GM19023 (cell line): ENCODE measurements around the gene IGSF6.
"Not testable (repeated sequence)": the region's sequence is repeated elsewhere in the genome, so short reads cannot be mapped to it uniquely, and the experiment has no call there.

ENCODE experiments used
- ATAC-seq: cut with Tn5 transposase; IDR thresholded peaks from one replicate; pipeline ENCODE4 v1.9.1; 2021; ENCODE audit warnings: mild to moderate bottlenecking, moderate library complexity; ENCODE audit not compliant: unreplicated experiment

The IGSF6 gene

DNA sequence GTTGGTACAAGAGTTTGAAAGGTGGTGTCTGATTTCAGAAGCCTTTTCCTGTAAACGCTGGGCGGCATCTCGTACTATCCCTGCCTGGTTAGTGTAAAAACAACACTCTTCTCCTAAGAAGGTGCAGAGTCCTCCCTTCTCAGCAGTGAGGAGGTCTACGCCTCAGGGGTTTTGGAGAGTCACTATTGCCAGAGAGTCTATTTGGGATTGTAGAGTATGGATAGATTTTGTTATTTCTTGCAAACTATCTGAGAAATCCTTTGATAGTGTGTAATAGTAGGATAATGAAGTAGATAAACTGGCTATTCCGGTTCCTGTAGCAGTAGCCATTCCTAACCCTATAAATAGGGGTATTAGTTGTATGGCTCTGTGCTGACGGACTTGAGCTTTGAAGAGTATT, 21.5 kb downstream of the IGSF6 start:
- not testable (repeated sequence) for ATAC-seq

DNA sequence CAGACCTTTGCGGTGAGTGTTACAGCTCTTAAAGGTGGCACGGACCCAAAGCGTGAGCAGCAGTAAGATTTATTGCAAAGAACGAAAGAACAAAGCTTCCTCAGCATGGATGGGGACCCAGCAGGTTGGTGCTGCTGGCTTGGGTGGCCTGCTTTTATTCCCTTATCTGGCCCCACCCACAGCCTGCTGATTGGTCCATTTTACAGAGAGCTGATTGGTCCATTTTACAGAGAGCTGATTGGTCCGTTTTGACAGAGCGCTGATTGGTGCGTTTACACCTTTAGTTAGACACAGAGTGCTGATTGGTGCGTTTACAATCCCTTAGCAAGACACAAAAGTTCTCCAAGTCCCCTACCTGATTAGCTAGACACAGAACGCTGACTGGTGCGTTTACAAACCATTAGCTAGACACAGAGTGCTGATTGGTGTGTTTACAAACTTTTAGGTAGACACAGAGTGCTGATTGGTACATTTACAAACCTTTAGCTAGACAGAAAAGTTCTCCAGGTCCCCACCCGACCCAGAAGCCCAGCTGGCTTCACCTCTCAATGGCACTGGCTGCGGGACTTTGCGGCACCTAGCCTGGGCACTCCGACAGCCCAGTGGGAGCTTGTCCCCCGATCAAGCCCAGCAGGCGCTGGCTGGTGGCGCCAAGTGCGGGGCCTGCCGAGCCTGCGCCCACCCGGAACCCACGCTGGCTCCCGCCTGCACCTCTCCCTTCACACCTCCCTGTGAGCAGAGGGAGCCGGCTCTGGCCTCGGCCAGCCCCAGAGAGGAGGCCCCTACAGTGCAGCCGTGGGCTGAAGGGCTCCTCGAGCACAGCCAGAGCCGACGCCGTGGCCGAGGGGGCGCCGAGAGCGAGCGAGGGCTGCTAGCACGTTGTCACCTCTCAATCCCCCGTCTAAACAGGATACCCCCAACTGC, 22.5 kb downstream of the IGSF6 start:
- ATAC-seq: not testable (repeated sequence)

DNA sequence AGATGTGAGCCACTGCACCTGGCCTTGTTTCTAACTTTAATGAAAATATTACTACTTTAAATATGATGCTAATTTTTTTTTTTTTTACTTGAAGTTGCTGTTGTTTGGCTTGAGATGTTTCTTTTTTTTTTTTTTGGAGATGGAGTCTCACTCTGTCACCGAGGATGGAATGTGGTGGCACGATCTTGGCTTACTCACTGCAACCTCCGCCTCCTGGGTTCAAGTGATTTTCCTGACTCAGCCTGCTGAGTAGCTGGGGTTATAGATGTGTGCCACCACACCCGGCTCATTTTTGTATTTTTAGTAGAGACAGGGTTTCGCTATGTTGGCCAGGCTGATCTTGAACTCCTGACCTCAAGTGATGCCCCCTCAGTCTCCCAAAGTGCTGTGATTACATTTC, 23.6 kb downstream of the IGSF6 start:
- ATAC-seq: no peak

DNA sequence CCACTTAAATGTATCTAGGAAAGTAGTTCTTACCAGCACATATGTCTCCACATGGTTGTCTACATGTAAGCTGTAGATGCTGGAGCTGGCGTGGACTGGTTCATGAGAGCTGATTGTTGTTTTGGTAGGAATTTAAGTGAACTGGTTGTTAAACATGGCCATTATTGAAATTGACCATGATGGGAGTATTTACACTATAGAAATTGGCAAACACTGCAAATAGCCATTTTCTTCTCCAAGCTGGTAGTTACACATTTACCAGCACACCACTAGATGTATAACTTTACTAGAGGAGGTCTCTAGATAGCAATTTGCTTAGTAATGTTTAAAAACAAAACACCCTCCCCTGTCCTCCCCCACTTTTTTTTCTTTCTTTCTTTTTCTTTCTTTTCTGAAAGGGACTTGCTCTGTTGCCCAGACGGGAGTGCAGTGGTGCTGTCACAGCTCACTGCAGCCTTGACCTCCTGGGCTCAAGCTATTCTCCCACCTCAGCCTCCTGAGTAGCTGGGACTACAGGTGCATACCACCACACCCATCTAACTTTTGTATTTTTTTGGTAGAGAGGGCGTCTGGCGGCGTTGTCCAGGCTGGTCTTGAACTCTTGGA, 24.2 kb downstream of the IGSF6 start:
- no peak for ATAC-seq

DNA sequence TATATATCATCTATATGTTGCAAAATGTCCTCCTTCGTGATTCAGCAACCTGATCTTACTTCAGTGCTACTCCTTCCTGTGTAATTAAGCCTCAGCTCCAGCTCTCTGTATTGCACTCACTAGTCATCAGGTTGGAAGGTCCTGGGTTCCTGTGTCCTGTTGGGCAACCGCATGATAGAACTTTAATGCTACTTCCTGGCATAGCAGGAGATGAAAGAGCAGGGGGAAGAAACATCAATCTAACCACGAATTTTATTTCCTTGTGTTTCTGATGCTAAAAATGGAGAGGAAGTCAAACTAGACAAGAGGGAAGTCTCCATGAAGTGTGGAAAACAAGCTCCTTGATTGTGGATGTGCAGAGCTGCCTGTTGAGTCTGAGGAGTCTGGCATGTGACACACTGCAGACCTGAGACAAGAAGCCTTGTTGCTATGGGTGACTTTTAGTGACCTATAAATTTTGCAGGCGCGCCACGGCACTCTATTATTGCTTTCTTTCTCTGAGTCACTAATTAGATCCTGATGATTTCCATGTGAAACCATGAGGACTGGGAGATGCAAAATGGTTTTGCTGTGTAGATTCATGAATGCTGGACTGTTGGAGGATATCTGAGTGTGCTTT, 25.6 kb downstream of the IGSF6 start:
- no peak for ATAC-seq

DNA sequence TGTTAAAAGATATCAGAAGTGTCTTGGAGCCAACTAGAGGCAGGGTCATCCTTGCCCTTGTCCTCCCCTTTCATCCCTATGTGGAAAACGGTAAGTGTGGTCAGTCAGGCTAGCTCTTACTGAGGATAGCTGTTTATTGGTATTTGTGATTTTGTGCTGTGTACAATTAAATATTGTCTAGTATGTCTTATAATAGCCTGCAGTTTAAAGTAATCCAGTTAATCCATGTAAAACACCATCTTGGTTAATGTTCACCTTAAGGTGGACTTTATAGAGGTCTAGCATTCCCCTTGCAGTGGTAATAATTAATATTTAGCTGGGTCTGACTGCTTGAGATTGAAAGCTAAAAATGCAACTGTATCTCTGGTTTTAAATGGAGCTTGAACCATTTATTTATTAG, 27.4 kb downstream of the IGSF6 start:
- ATAC-seq: no peak

DNA sequence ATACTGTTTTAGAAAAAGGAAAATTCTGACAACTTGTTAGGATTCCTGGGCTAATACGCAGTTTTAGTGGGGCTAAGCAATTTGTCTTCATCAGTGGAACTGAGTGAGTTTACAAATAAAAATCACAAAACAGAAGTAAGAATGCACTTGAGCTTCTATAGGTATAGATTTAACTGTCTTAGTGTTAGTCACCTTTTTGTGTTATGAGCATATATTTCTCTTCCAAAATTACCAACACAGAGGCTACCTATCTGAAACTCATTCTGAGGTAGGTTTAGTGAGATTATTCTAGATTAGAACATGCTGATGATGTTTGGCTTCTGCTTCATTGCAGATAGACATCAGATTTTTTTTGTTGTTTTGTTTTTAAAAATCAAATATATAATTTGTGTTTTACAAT, 29.9 kb downstream of the IGSF6 start:
- no peak for ATAC-seq

DNA sequence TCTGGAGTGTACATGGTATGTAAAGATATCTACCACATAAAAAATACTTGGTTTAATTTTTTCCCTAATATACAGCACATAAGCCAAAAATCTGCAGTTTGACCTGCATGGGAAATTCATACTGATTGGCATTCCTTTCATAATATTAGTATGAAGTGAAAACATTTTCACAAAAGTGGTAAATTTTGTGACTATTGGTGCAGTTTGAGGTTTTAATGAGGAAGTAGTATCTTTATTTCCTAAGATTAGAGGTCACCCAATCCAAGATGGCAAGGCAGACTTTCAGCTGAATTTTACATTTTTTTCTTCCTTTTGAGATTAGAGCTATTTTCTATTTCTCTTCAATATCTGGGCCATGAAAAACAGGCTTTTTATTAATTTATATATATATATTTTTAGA, 31.8 kb downstream of the IGSF6 start:
- ATAC-seq: no peak

DNA sequence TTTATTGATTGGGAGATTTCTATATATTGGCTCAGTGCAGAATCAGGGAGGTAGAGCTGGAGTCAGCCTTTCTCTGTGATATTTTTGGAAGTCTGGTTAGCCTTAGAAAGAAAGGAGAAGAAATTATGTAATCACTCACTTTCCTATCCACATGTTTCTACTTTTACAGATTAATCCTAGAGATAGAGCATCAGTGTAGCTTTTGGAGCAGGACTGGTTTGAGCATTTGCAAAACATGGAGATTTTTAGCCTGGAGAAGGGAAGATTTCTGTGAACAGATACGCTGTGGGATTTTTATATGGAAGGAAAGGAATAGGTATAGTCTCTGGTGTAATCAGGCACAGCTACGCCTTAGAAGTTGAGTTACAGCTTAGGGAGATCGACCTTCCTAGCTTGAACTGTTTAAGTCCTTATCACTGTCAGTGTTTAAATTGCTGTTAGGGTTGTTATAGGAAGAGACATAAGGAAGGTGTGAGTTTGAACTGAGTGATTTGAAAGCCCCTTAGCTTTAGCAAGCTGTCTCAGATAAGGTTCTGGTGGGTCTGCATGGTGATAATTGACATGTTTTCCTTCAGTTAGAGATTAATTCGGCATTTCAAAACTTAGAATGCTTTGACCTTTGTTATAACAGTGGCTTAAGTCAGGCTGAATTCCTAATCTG, 32.5 kb downstream of the IGSF6 start:
- no peak for ATAC-seq

DNA sequence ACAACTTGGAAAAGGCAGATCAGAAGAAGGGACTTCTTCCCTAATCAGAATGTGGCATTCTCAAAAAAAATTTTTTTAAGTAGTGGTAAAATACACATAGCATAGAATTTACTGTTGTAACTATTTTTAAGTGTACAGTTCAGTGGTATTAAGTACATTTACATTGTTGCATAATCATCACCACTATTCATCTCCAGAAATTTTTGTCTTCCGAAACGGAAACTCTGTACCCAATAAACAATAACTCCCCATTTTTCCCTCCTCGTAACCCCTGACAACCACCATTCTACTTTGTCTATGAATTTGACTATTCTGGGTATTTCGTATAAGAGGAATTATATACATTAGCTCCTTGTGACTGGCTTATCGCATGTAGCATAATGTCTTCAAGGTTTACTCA, 34.1 kb downstream of the IGSF6 start:
- no peak for ATAC-seq

DNA sequence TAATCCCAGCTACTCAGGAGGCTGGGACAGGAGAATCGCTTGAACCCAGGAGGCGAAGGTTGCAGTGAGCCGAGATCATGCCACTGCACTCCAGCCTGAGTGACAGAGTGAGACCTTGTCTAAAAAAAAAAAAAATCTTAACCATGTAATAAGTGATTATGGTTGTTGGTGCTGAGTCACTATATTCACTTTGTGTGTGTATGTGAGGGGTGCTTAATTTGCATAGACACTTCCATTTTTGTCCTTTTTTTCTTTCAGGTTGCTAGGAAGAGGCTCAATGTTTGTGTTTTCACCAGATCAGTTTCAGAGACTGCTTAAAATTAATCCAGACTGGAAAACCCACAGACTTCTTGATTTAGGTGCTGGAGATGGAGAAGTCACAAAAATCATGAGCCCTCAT, 34.8 kb downstream of the IGSF6 start:
- ATAC-seq: no peak

DNA sequence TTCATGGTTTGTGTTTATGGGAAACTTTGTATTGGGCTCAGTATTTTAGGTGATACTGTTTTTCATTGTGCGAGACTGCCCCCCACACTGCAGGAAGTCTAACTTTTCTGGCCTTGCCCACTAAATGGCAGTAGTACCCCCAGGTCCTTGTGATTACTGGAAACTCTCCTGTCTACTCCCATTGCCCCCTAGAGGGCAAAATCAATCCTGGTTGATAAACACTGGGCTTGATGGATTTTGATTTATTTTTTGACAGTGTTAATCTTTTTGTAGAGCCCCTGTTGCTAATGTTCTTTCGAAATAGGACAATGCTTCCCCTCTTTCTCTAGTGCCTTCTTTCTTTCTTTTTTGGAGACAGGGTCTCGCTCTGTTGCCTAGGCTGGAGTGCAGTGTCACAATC, 37.5 kb downstream of the IGSF6 start:
- no peak for ATAC-seq

DNA sequence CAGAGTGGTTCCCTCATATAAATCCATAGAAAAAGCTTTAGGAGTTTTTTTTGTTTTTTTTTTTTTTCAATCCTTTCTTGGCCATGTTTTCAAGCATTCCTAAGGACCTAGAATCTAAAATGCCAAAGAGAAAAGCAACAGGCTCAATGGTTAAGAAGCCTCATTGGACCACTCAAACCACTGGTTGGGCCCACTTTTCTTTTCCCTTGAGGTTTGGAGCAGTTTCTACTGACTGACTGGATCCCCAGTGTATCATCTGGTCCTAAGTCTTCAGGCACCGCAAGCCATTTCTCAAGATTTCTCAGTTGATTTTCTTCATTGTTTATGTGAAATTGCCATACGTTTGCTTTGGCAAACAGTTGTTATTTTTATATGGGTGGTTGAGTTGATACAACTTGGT, 38.6 kb downstream of the IGSF6 start:
- ATAC-seq: no peak

DNA sequence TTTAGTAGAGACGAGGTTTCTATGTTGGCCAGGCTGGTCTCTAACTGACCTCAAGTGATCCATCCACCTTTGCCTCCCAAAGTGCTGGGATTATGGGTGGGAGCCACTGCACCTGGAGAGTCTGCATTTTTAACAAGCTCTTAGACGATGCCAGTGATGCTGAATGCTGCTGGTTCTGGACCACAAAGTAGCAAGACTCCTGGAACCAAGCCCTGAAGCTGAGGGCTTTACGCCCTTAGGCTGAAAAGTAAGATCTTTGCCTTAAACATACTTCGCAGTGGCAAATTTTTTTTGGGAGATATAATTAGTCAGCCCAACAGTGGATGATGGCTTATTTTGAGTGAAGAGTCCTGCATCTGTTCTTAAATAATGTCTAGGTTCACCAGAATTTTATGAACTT, 39.0 kb downstream of the IGSF6 start:
- no peak for ATAC-seq

DNA sequence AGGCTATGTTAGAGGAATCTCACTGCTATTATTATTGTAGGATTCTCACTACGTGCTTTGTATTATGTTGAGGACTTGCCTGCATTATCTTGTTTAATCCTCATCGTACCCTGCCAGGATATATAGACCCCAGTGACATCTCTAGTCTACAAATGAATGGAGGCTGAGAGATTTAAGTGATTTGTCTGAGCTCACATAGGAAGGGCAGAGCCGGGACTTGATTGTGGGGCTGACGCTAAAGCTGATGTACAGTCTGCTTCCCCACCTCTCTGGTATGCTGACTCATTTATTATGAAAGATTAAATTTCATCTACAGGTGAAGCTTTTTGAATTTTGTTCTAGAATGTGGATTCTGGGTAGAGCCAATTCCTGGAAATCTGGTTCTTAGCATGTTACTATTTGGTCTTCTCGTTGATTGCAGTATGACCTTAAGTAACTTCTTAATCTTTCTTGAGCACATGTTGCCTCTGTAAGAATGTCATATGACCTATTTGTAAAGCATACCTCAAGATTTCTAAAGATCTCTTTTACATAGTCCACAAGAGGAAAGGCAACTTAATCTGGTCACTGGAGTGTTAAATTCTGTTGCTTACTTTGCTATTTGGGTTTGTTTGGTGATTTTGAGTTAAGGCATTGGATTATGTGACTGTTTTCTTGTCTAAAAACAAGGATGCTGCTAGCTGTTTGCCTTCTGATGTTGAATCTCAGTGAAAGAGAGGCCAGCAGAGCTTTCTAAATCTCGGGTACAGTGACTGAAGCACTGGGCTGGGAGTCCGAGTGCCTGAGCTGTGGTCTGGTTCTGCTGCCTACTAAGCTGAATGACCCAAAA, 40.6 kb downstream of the IGSF6 start:
- ATAC-seq: no peak

DNA sequence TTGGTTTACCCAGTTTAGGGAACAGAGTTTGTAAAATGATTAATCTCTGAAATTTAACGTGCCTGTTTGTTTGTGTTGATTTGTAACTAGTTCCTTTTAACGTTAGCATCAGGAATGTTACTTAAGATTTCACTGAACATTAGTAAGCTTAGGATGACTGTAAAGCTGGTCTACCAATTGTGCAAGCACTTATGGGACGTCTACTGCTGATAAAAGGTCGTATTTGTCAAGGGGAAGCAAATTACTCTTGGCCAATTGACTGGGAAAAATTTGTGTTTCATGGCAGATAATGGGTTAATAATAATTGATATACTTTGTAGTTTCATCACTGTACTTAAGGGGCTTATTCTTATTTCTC, 41.2 kb downstream of the IGSF6 start:
- no peak for ATAC-seq

DNA sequence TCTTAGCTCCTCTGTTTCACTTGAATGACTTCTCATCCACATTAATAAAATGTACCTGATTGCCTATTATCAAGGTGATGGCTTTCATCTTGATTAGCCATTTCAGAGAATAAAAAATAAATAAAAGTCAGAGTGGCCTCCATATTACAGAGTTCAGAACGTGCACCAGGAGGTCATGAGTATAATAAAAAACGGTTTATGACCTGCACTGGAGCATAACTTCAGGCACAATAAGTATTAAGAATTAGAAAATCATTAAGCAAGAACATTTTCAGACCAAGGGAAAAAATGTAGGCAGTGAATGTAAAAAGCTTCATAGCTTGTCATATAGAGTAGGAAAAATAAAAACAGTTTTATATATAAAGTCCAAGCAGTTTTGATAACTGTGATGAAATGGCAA, 41.6 kb downstream of the IGSF6 start:
- no peak for ATAC-seq

DNA sequence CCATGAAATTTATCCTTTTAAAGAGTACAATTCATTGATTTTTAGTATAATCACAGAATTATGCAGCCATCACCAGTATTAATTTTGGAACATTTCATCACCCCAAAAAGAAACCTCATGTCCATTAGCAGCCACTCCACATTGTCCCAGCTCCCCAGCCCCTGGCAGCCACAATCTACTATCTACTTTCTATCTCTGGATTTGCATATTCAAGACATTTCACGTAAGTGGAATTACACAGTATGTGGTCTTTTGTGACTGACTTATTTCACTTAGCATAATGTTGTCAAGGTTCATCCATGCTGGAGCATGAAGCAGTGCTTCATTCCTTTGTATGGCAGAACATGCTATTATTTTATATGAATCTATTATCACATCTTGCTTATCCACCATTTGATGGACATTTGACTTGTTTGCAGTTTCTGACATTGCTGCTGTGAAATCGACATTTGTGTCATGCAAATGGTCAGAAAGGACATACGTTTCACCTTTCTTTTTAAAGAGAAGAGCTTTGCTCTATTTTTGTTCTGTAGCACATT, 42.3 kb downstream of the IGSF6 start:
- no peak for ATAC-seq

DNA sequence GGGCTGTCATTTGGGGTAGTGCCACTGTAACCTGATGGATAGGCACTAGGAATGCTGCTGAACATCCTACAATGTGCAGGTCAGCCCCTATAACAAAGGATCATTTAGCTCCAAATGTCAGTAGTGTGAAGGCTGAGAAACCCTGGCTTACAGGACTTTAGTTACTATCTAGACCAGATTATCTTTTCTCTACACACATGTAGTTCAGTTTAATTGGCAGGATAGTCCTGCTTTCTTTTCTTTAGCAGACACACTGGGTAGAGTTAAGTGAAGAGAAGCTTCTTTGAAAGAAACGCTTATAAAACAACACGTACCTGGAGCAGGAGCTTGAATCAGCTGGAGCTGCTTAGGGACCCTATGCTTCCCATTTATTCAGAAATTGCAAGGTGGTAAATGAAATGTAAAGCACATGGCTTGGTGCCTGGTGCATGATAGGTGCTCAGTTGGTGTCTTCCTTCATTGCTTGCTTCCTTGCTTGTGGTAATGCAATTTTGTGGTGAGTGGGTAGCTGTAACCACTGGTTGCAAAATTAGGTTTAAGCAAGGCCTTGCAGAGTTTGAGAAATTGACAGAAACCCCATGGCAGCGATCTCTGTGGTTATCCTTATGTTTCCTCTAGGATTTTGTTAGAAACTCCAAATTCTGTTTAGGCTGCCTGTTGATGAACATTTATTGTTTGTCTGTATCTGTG, 43.6 kb downstream of the IGSF6 start:
- ATAC-seq: no peak

DNA sequence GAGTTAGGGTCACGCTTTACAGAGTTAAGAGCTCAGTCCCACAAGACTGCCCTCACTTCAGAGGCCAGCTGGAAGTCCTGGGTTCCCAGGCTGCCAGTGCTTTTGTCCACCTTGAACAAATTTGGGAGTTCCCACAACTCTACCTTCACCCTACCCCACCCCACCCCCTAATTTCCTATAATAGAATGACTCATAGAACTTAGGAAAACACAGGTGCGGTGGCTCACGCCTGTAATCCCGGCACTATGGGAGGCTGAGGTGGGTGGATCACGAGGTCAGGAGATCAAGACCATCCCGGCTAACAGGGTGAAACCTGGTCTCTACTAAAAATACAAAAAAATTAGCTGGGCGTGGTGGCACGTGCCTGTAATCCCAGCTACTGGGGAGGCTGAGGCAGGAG, 46.6 kb downstream of the IGSF6 start:
- not testable (repeated sequence) for ATAC-seq
